ENCODE measurements around the gene ZSCAN22. TPM values are rescaled to one million over a fixed set of nuclear protein-coding genes. Genes with fewer than 3 reads are reported as not detected.

The ZSCAN22 gene
- total RNA-seq, 4 donors from 2014 or later, result 2.5 to 4.6 (median 4.0) TPM

DNA sequence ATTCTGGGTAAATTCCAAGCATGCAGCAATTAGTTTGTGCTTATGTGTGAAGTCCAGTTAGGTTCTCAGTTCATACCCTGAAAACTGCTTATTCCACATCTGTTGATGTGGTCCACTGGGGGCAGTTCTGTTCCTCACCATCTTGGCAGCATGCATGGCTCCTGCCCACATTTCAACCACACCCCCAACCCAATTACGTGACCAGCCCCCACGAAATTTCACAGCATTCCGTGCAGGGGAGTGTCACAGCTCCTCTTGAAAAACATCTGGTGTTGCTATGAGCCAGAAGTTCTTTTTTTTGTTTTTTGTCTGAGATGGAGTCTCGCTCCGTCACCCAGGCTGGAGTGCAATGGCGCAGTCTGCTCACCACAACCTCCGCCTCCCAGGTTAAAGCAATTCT, 30.7 kb upstream of the ZSCAN22 start:
- peak in 1 of 3 donors; percentile 4 for DNase-seq
- Histone ChIP-seq H3K4me3 (no peak overlapping the region), H3K36me3 (peaks cover 0 to 66% (median 0%) of the 10 kb centered on the region in 3 donors), H3K27me3 (no peaks in the 10 kb centered on the region), H3K4me1 (no peaks in the 10 kb centered on the region), H3K9me3 (peaks cover 0 to 38% (median 9%) of the 10 kb centered on the region in 4 donors), H3K27ac (no peak overlapping the region)
- TF ChIP-seq POLR2A (IDR thresholded peaks at IDR 0.05), result no peak
- TF ChIP-seq, protein P1, sequence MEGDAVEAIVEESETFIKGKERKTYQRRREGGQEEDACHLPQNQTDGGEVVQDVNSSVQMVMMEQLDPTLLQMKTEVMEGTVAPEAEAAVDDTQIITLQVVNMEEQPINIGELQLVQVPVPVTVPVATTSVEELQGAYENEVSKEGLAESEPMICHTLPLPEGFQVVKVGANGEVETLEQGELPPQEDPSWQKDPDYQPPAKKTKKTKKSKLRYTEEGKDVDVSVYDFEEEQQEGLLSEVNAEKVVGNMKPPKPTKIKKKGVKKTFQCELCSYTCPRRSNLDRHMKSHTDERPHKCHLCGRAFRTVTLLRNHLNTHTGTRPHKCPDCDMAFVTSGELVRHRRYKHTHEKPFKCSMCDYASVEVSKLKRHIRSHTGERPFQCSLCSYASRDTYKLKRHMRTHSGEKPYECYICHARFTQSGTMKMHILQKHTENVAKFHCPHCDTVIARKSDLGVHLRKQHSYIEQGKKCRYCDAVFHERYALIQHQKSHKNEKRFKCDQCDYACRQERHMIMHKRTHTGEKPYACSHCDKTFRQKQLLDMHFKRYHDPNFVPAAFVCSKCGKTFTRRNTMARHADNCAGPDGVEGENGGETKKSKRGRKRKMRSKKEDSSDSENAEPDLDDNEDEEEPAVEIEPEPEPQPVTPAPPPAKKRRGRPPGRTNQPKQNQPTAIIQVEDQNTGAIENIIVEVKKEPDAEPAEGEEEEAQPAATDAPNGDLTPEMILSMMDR (IDR thresholded peaks at IDR 0.05), result no peak

DNA sequence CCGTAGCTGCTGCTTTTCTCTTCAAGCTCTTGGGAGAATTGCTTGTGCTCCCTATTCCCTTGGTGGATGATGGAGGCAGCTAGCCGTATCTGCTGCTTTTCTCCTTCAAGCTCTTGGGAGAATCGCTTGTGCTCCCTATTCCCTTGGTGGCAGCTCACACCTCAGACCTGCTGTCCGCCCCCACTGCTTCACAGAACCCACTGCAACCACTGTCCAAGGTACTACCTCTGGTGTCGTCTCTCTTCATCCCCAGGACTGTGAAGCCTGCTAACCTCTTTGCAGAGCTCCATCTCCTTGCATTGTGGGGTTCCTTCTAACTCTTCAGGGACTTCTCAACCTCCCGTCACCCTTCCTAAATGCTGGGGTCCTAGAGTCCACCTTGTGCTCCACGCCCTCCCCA, 26.2 kb upstream of the ZSCAN22 start:
- TF ChIP-seq, protein P1 (IDR thresholded peaks at IDR 0.05), result no peak
- no peak for TF ChIP-seq POLR2A (IDR thresholded peaks at IDR 0.05)
- H3K36me3 ChIP-seq, result peaks cover 0 to 23% (median 0%) of the 10 kb centered on the region in 3 donors
- DNase-seq, result peak in 1 of 3 donors; percentile 24
- no peaks in the 10 kb centered on the region for H3K4me1 ChIP-seq
- no peak overlapping the region for H3K27ac ChIP-seq
- H3K27me3 ChIP-seq, result no peaks in the 10 kb centered on the region
- H3K4me3 ChIP-seq, result no peak overlapping the region
- peaks cover 0 to 3% (median 0%) of the 10 kb centered on the region in 4 donors for H3K9me3 ChIP-seq

DNA sequence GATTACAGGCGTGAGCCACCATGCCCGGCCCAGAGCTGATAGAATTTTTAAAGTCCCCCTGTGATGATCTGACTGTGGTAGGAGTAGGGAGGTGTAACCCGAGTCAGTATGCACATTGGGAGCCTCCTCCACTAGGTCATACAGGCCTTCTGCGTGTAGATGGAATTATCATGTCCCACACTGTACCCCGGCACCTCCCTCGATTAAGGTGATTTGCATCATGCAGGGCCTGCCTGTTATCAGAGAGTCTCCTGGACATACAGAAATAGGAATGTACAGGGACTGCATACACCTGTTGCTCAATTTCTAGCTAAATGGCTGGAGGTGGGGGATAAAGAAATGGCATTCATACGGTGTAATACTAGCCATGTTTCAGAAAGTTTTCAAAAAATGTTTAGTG, 22.5 kb upstream of the ZSCAN22 start:
- no peak for DNase-seq
- no peak for TF ChIP-seq POLR2A (IDR thresholded peaks at IDR 0.05)
- TF ChIP-seq, protein P1 (IDR thresholded peaks at IDR 0.05), result no peak
- Histone ChIP-seq H3K27ac (peak overlapping the region in 2 of 4 donors; percentile 87 to 96), H3K27me3 (no peaks in the 10 kb centered on the region), H3K9me3 (no peaks in the 10 kb centered on the region), H3K4me1 (peaks cover 0 to 12% (median 2%) of the 10 kb centered on the region in 4 donors), H3K4me3 (peak overlapping the region in 1 of 4 donors; percentile 90), H3K36me3 (peaks cover 0 to 35% (median 0%) of the 10 kb centered on the region in 3 donors)

DNA sequence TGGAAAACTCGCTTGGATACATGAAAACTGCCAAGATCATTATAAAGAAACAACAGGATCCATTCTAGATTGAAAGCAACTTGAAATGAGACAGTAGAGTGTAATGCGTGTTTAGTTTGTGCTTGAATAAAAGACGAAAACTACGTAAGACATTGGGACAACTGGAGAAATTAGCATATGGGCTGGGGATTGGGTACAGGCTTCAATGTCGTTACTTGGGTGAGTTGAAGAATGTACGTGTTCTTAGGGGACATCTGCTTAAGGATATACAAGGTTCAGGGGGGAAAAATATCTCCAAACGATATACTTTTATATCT, 22.1 kb upstream of the ZSCAN22 start:
- peaks cover 0 to 40% (median 0%) of the 10 kb centered on the region in 3 donors for H3K36me3 ChIP-seq
- H3K27ac ChIP-seq, result peak overlapping the region; percentile 87 to 96 (median 88)
- H3K9me3 ChIP-seq, result no peaks in the 10 kb centered on the region
- H3K4me1 ChIP-seq, result peaks cover 0 to 12% (median 2%) of the 10 kb centered on the region in 4 donors
- H3K27me3 ChIP-seq, result no peaks in the 10 kb centered on the region
- TF ChIP-seq, protein P1 (IDR thresholded peaks at IDR 0.05), result no peak
- no peak for TF ChIP-seq POLR2A (IDR thresholded peaks at IDR 0.05)
- H3K4me3 ChIP-seq, result peak overlapping the region; percentile 69 to 90 (median 78)
- no peak for DNase-seq

DNA sequence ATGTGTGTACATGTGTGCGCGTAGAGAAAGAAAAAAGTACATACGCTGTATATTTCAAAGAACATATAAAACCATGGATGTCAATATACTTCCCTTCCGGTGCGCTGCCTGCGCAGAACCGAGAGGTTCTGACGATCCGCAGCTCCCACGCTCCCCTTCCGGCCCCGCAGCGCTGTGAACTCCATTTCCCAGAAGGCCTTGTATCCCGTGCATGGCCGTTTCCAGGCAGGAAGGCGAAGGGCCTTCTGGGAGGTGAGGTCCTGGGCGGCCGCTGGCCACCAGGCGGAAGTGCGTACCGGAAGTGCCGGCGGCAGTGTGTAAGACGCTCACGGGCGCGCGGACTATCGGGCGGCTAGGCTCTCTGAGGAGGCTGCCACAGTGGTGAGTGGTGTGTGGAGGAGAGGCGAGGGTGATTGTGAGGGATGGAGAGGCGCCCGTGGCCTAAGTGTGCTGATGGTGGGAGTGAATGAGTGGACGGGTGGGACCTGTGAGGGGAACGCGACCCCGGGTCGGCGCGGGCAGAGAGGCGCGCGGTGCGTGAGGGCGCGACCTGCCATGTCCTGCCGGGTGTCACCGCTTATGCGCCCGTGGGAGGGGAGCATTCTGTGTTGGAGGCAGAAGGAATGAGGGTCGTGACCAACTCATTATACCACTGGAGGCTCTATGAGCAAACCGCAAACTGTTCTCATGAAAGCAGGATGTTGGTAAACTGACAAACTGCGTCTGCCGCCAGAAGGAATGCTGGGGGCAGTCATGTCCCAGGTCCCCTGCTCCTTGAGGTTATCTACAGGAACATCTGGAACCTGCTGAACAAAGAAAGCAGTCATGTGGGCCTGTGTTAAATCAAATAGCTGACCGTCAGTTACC, 21.5 kb upstream of the ZSCAN22 start, which contains the start of gene ERVK3-1:
ERVK3-1 (plus strand) TSS at position 313 of the 867 bp plus-strand sequence. CDS start 6,792 bp downstream, outside the sequence.
- TF ChIP-seq, protein P1 (IDR thresholded peaks at IDR 0.05), result peak; percentile 4 to 62 (median 46)
- TF ChIP-seq POLR2A (IDR thresholded peaks at IDR 0.05), result peak; percentile 82 to 85

More for the DNA sequence above, 21.5 kb upstream of the ZSCAN22 start, which contains the start of gene ERVK3-1:
- H3K27me3 ChIP-seq, result no peaks in the 10 kb centered on the region
- peak within 1 kb of the TSS; percentile 87 to 96 (median 88) for H3K27ac ChIP-seq
- peaks cover 0 to 42% (median 0%) of the 10 kb centered on the region in 3 donors for H3K36me3 ChIP-seq
- H3K9me3 ChIP-seq, result no peaks in the 10 kb centered on the region
- H3K4me1 ChIP-seq, result peaks cover 0 to 12% (median 2%) of the 10 kb centered on the region in 4 donors
- peak; percentile 96 to 98 (median 97) for DNase-seq
- peak within 1 kb of the TSS; percentile 69 to 90 (median 78) for H3K4me3 ChIP-seq

All from Peyer's patch (tissue), 4 donors.